Measurements from ENCODE around the gene PSMD10. TPM values are rescaled to one million over a fixed set of nuclear protein-coding genes. Genes with fewer than 3 reads are reported as not detected.

Gene PSMD10
- total and polyA plus RNA-seq, 9 donors = 44.2 to 62.5 (median 54.9) TPM

DNA sequence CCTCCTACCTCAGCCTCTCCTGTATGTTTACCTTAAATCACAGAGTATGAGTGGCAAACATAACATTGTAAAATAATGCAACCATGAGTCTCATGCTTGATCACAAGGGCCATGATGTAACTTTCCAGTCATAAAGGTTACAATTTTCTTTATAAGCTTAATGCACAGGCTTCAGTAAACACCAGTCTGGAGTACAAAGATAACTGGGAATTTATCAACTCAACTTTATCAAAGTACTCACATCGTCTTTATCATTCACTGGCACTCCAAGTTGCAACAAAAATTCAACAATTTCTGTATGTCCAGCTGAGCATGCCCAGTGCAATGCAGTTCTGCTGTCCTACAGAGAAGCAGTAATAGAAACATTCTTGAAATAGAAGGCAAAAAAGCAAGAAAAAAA, 2.8 kb downstream of the PSMD10 start:
- no peak overlapping the region for H3K4me3 ChIP-seq (ENCODE audit: low read length)
- no peaks in the 10 kb centered on the region for H3K4me1 ChIP-seq (ENCODE audit: control insufficient read depth, insufficient read depth, low read length)
- no CpG with 5 or more reads among the region's 1 CpG for WGBS (ENCODE audit: insufficient coverage)
- peaks cover 9% of the 10 kb centered on the region for H3K36me3 ChIP-seq (ENCODE audit: control insufficient read depth, insufficient read depth, low read length)
- DNase-seq = no peak
- H3K27me3 ChIP-seq (ENCODE audit: control insufficient read depth, insufficient read depth, low read length) = peaks cover 11% of the 10 kb centered on the region
- H3K9me3 ChIP-seq (replicated peaks; ENCODE audit: control insufficient read depth, low read depth, low read length) = no peaks in the 10 kb centered on the region
- H3K27ac ChIP-seq (ENCODE audit: low read length) = no peak overlapping the region

DNA sequence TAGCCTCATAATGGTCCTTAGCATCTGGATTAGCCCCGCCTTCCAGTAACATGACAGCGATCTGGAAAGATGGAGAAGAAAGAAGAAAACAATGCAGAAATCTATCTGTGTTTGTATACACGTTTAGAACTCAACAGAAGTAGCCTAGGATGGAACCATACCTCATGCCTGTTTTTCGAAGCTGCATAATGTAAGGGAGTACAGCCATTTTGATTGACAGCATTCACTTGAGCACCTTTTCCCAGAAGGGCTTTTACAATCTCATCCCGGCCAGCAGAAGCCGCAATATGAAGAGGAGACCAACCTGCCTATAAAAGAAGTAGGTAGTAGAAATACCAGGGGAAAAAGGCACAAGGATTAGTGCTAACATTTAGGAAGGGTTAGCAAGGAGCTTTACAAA, 3.5 kb downstream of the PSMD10 start:
- peaks cover 9% of the 10 kb centered on the region for H3K36me3 ChIP-seq (ENCODE audit: control insufficient read depth, insufficient read depth, low read length)
- peaks cover 11% of the 10 kb centered on the region for H3K27me3 ChIP-seq (ENCODE audit: control insufficient read depth, insufficient read depth, low read length)
- no peaks in the 10 kb centered on the region for H3K4me1 ChIP-seq (ENCODE audit: control insufficient read depth, insufficient read depth, low read length)
- no peaks in the 10 kb centered on the region for H3K9me3 ChIP-seq (replicated peaks; ENCODE audit: control insufficient read depth, low read depth, low read length)
- DNase-seq = no peak
- WGBS (ENCODE audit: insufficient coverage) = 84% methylated on average over 3 of the region's 6 CpGs
- no peak overlapping the region for H3K4me3 ChIP-seq (ENCODE audit: low read length)
- H3K27ac ChIP-seq (ENCODE audit: low read length) = no peak overlapping the region

DNA sequence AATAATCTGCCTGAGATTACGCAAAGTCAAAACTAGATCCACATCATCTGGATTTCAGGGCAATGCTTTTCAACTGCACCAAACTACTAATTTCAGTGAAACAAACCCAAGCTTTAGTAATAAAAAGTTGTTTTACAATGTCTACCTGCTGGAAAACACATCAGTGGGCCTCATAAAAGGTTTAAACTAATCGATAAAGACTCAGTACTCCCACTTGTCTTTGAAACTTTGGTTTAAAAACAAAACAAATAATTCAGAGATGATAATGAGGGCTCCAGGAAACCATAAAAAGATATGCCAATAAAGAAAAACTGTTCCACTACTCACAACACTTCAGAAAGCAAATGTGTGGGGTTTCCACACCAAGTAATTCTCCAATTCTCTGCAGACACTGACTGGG, 10.2 kb downstream of the PSMD10 start:
- Histone ChIP-seq H3K4me1 (ENCODE audit: control insufficient read depth, insufficient read depth, low read length) (no peaks in the 10 kb centered on the region), H3K36me3 (ENCODE audit: control insufficient read depth, insufficient read depth, low read length) (no peaks in the 10 kb centered on the region), H3K27ac (ENCODE audit: low read length) (no peak overlapping the region), H3K4me3 (ENCODE audit: low read length) (no peak overlapping the region), H3K27me3 (ENCODE audit: control insufficient read depth, insufficient read depth, low read length) (peaks cover 5% of the 10 kb centered on the region), H3K9me3 (replicated peaks; ENCODE audit: control insufficient read depth, low read depth, low read length) (no peaks in the 10 kb centered on the region)
- no peak for DNase-seq
- no CpG with 5 or more reads among the region's 2 CpGs for WGBS (ENCODE audit: insufficient coverage)

DNA sequence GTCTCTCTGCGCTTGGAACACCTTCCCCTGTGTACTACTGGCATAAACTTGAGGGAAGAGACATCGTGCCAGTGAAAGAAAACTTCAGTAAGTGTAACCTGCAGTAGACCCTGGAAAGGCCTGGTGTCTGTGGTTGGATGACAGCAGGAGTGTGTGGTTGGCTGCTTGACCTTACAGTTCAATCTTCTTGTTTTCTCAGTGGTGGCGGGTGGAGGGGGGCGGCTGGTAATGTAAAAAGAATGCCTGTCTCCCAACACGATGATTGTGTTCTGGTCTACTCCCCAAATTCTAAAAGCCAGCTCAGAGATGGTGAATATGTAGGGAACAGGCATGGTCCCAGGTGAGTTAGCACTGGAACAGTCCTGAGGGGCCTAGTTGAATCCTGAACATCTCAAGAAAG, 18.6 kb downstream of the PSMD10 start:
- WGBS (ENCODE audit: insufficient coverage) = 100% methylated on average over 1 of the region's 5 CpGs
- H3K4me1 ChIP-seq (ENCODE audit: control insufficient read depth, insufficient read depth, low read length) = no peaks in the 10 kb centered on the region
- peaks cover 22% of the 10 kb centered on the region for H3K27me3 ChIP-seq (ENCODE audit: control insufficient read depth, insufficient read depth, low read length)
- H3K9me3 ChIP-seq (replicated peaks; ENCODE audit: control insufficient read depth, low read depth, low read length) = no peaks in the 10 kb centered on the region
- no peak overlapping the region for H3K4me3 ChIP-seq (ENCODE audit: low read length)
- no peak for DNase-seq
- no peaks in the 10 kb centered on the region for H3K36me3 ChIP-seq (ENCODE audit: control insufficient read depth, insufficient read depth, low read length)
- H3K27ac ChIP-seq (ENCODE audit: low read length) = no peak overlapping the region

DNA sequence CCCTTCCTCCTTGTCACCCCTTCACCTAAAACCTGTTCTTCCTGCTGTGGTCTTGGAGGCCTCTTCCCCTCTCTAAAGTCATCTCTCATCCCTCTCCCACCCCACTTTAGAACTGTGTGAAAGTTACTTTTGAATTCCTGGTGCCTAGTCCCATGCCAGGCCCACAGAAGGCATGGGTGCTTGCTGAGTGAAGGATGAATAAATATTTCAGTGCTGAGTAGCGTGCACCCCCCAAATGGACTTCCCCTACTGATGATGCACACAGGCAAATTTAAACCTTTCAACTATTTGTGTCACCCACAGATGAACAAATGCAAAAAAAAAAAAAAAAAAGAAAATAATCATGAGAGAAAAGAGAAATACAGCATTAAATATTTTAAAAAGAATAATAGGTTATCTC, 19.8 kb downstream of the PSMD10 start:
- Histone ChIP-seq H3K4me1 (ENCODE audit: control insufficient read depth, insufficient read depth, low read length) (no peaks in the 10 kb centered on the region), H3K9me3 (replicated peaks; ENCODE audit: control insufficient read depth, low read depth, low read length) (no peaks in the 10 kb centered on the region), H3K27me3 (ENCODE audit: control insufficient read depth, insufficient read depth, low read length) (peaks cover 24% of the 10 kb centered on the region), H3K4me3 (ENCODE audit: low read length) (no peak overlapping the region), H3K36me3 (ENCODE audit: control insufficient read depth, insufficient read depth, low read length) (no peaks in the 10 kb centered on the region), H3K27ac (ENCODE audit: low read length) (no peak overlapping the region)
- no peak for DNase-seq
- WGBS (ENCODE audit: insufficient coverage) = no CpG with 5 or more reads among the region's 1 CpG

DNA sequence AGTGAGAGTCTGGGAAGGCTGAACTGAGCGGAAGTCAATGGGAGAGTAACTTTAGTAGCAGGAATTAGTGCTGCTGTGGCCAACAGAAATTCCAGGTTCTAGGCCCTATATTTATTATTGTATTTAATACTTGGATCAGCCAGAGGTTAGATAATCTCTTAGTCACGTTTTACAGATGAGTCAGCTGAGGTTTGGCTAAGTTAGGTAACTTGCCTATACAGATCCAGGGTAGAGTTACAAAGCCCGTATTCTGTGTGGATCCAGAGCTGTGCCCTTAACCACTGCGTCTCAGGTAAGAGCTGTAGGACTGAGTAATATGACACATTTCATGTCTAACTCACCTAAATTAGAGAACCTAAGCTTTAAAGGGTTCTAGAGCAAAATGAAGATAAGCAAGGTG, 20.5 kb downstream of the PSMD10 start:
- H3K4me3 ChIP-seq (ENCODE audit: low read length) = no peak overlapping the region
- 40% methylated on average over 1 of the region's 4 CpGs for WGBS (ENCODE audit: insufficient coverage)
- no peak for DNase-seq
- H3K9me3 ChIP-seq (replicated peaks; ENCODE audit: control insufficient read depth, low read depth, low read length) = no peaks in the 10 kb centered on the region
- H3K27ac ChIP-seq (ENCODE audit: low read length) = no peak overlapping the region
- H3K36me3 ChIP-seq (ENCODE audit: control insufficient read depth, insufficient read depth, low read length) = no peaks in the 10 kb centered on the region
- peaks cover 28% of the 10 kb centered on the region for H3K27me3 ChIP-seq (ENCODE audit: control insufficient read depth, insufficient read depth, low read length)
- no peaks in the 10 kb centered on the region for H3K4me1 ChIP-seq (ENCODE audit: control insufficient read depth, insufficient read depth, low read length)

DNA sequence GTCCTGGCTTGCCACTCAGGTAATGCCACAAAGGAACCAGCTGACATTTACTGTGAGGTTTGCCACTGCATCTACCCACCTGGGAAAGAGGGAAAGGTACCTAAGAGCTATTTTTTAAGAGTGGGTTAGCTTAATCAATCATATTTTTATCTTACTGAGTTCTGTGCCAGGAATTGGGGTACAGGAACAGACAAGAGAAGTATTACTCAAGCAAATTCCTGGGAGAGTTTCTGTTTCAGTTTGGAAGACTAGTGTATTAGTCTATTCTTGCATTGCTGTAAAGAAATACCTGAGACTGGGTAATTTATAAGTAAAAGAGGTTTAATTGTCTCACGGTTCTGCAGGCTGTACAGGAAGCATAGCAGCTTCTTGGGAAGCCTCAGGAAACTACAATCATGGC, 23.2 kb downstream of the PSMD10 start:
- H3K9me3 ChIP-seq (replicated peaks; ENCODE audit: control insufficient read depth, low read depth, low read length) = no peaks in the 10 kb centered on the region
- no peak overlapping the region for H3K27ac ChIP-seq (ENCODE audit: low read length)
- H3K4me1 ChIP-seq (ENCODE audit: control insufficient read depth, insufficient read depth, low read length) = no peaks in the 10 kb centered on the region
- peaks cover 34% of the 10 kb centered on the region for H3K27me3 ChIP-seq (ENCODE audit: control insufficient read depth, insufficient read depth, low read length)
- no peaks in the 10 kb centered on the region for H3K36me3 ChIP-seq (ENCODE audit: control insufficient read depth, insufficient read depth, low read length)
- 50% methylated on average over 1 of the region's 1 CpG for WGBS (ENCODE audit: insufficient coverage)
- no peak for DNase-seq
- no peak overlapping the region for H3K4me3 ChIP-seq (ENCODE audit: low read length)

DNA sequence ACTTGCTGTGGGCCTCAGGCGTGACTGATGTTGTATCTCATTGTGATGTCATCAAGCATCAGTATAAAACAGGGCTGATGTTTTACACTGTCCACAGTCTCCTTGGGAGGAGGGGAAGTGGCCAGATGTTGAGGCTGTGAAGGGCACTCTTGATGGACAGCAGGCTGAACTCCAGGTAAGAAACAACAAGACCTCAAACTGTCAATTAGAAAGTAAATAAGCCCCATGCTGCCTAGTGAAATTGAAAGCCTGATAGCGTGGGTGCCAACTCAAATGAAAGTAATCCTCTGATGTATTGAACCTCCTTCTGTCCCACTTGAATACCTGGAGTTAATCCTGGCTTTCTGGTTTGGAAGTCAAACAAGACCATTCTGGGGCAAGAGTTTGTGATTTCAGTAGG, 26.7 kb downstream of the PSMD10 start:
- no peaks in the 10 kb centered on the region for H3K4me1 ChIP-seq (ENCODE audit: control insufficient read depth, insufficient read depth, low read length)
- no CpG with 5 or more reads among the region's 2 CpGs for WGBS (ENCODE audit: insufficient coverage)
- no peak for DNase-seq
- H3K27ac ChIP-seq (ENCODE audit: low read length) = no peak overlapping the region
- H3K36me3 ChIP-seq (ENCODE audit: control insufficient read depth, insufficient read depth, low read length) = no peaks in the 10 kb centered on the region
- H3K9me3 ChIP-seq (replicated peaks; ENCODE audit: control insufficient read depth, low read depth, low read length) = no peaks in the 10 kb centered on the region
- no peak overlapping the region for H3K4me3 ChIP-seq (ENCODE audit: low read length)
- H3K27me3 ChIP-seq (ENCODE audit: control insufficient read depth, insufficient read depth, low read length) = peaks cover 41% of the 10 kb centered on the region

DNA sequence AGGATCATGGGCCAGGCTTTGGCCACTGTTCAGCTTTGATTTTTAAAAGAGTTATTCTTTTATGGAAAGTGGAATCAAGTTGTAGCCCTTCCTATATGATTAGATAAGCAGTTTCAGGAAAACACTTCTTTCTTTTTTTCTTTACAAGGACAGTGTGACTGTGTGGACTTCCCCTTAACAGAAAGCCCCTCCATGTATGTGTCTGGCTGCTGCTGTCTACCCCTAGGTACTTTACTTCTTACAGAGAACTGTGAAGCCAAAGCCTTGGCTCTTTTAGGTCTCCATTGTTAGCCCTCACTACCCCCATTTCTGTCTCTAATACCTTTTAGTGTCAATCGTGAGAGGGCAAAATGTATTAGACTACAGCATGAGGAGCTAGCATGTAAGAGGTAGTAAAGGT, 27.3 kb downstream of the PSMD10 start:
- no CpG with 5 or more reads among the region's 1 CpG for WGBS (ENCODE audit: insufficient coverage)
- no peak for DNase-seq
- H3K9me3 ChIP-seq (replicated peaks; ENCODE audit: control insufficient read depth, low read depth, low read length) = no peaks in the 10 kb centered on the region
- no peaks in the 10 kb centered on the region for H3K4me1 ChIP-seq (ENCODE audit: control insufficient read depth, insufficient read depth, low read length)
- H3K27me3 ChIP-seq (ENCODE audit: control insufficient read depth, insufficient read depth, low read length) = peaks cover 43% of the 10 kb centered on the region
- no peak overlapping the region for H3K27ac ChIP-seq (ENCODE audit: low read length)
- no peaks in the 10 kb centered on the region for H3K36me3 ChIP-seq (ENCODE audit: control insufficient read depth, insufficient read depth, low read length)
- no peak overlapping the region for H3K4me3 ChIP-seq (ENCODE audit: low read length)

DNA sequence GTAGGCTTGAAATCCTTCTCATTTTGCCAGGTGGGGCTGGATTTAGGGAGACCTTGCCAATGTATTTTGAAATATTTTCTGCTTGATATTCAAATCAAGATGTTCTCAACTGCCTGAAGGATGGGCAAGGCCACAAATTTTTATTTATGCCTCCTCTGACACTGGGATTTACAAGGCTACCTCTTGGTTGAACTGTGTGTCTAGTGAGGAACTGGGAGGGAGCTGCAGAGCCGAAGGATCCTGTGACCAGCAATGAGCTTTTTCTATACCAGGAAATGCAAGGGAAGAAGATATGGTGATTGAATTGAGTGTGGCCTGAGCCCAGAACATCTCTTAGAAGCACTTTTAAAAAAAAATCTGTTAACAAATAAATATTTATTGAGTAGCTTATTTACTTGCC, 31.5 kb downstream of the PSMD10 start:
- H3K27me3 ChIP-seq (ENCODE audit: control insufficient read depth, insufficient read depth, low read length) = peaks cover 33% of the 10 kb centered on the region
- no peaks in the 10 kb centered on the region for H3K4me1 ChIP-seq (ENCODE audit: control insufficient read depth, insufficient read depth, low read length)
- H3K4me3 ChIP-seq (ENCODE audit: low read length) = no peak overlapping the region
- no peak overlapping the region for H3K27ac ChIP-seq (ENCODE audit: low read length)
- DNase-seq = no peak
- WGBS (ENCODE audit: insufficient coverage) = no CpG with 5 or more reads among the region's 1 CpG
- H3K9me3 ChIP-seq (replicated peaks; ENCODE audit: control insufficient read depth, low read depth, low read length) = no peaks in the 10 kb centered on the region
- H3K36me3 ChIP-seq (ENCODE audit: control insufficient read depth, insufficient read depth, low read length) = no peaks in the 10 kb centered on the region

DNA sequence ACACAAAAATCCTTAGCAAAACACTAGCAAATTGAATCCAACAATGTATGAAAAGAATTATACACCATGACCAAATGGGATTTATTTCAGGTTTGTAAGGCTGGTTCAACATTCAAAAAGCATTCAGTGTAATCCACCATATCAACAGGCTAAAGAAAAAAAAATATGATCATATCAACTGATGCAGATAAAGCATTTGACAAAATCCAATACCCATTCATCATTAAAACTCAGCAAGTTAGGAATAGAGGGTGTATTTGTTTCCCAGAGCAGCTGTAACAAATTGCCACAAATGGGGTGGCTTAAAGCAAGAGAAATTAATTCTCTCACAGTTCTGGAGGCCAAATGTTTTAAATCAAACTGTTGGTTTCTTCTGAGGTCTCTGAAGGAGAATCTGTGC, 35.8 kb downstream of the PSMD10 start:
- H3K4me1 ChIP-seq (ENCODE audit: control insufficient read depth, insufficient read depth, low read length) = no peaks in the 10 kb centered on the region
- DNase-seq = peak; percentile 24
- no peak overlapping the region for H3K27ac ChIP-seq (ENCODE audit: low read length)
- H3K27me3 ChIP-seq (ENCODE audit: control insufficient read depth, insufficient read depth, low read length) = peaks cover 19% of the 10 kb centered on the region
- H3K4me3 ChIP-seq (ENCODE audit: low read length) = no peak overlapping the region
- H3K36me3 ChIP-seq (ENCODE audit: control insufficient read depth, insufficient read depth, low read length) = no peaks in the 10 kb centered on the region
- H3K9me3 ChIP-seq (replicated peaks; ENCODE audit: control insufficient read depth, low read depth, low read length) = no peaks in the 10 kb centered on the region
